HG02852 (cell line): ENCODE measurements around the gene SPANXN1.
"Not testable (repeated sequence)": the region's sequence is repeated elsewhere in the genome, so short reads cannot be mapped to it uniquely, and the experiment has no call there.

Source experiments
- ATAC-seq: cut with Tn5 transposase; IDR thresholded peaks from one replicate; pipeline ENCODE4 v1.9.1; 2021; ENCODE audit warnings: mild to moderate bottlenecking, moderate library complexity; ENCODE audit not compliant: unreplicated experiment

Gene SPANXN1, protein sequence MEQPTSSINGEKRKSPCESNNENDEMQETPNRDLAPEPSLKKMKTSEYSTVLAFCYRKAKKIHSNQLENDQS

GRCh38 chrX:145247203-145247602, at the start of gene SPANXN1:
Gene SPANXN1 (plus strand): TSS chrX:145247503. CDS start chrX:145247587, 84 bp downstream.
- not testable (repeated sequence) for ATAC-seq

DNA sequence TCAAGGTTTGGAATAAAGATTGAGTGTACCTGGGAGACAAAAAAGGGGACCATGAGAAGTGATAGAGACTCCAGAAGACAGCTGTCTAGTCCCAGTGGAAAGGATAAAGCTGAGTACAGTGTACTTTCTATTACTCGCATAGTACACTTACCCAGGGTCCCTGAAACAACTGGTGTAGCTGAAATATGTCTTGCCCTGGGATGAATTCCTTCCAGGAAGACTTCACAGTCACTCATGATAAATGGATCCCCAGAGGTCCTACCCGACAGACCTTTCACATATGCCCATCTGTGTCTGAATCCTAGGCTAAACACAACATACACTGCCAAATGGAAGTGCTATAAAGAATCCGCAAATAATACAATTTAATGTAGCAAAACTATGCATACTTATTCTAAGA, 48.2 kb upstream of the SPANXN1 start:
- no peak for ATAC-seq

- peak; percentile 72 for ATAC-seq
Observed at GRCh38 chrX:145213504-145213903, 33.8 kb upstream of the SPANXN1 start.

DNA sequence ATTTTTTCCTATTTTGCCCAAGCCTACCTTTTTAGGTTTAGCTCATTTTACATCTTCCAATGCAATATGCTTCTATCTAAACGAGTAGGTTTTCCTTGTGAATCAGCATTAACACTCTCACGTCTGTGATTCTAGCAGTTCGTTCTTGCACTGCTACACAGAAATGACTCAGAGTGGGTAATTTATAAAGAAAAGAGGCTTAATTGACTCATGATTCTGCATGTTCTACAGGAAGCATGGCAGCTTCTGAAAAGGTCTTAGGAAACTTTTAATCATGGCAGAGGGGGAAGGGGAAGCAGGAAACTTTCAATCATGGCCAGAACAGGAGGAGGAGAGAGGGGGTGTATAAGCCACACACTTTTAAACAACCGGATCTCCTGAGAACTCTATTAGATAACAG, 44.9 kb downstream of the SPANXN1 start:
- ATAC-seq, result no peak
